Neuron (in vitro differentiated cells): ENCODE data around the gene SHISA9.
"Not testable (repeated sequence)": the region's sequence is repeated elsewhere in the genome, so short reads cannot be mapped to it uniquely, and the experiment has no call there.

Experiments
- H2AFZ ChIP-seq: one replicate; pipeline ENCODE4 v1.6.1; 2013; ENCODE audit warnings: low read depth, mild to moderate bottlenecking, inconsistent platforms, low read length, moderate library complexity
- H3K27me3 ChIP-seq: one replicate; pipeline ENCODE4 v1.6.1; 2013; ENCODE audit warnings: low read length; ENCODE audit not compliant: insufficient read depth
- H3K36me3 ChIP-seq: one replicate; pipeline ENCODE4 v1.6.1; 2013; ENCODE audit warnings: low read length; ENCODE audit not compliant: insufficient read depth
- H3K4me1 ChIP-seq: one replicate; pipeline ENCODE4 v1.6.1; 2013; ENCODE audit warnings: low read length; ENCODE audit not compliant: insufficient read depth
- H3K4me3 ChIP-seq: 2 replicates; pipeline ENCODE4 v1.5.1; 2013; ENCODE audit warnings: mild to moderate bottlenecking, low read length, moderate library complexity
- H3K9me3 ChIP-seq: one replicate; pipeline ENCODE4 v1.6.1; 2013; ENCODE audit warnings: low read length

SHISA9 gene

GRCh38 chr16:12903407-12904328, 2.3 kb downstream of the SHISA9 start:
- Histone ChIP-seq H2AFZ (no peak overlapping the region), H3K27me3 (peaks cover 62% of the 10 kb centered on the region), H3K9me3 (no peaks in the 10 kb centered on the region), H3K4me1 (no peaks in the 10 kb centered on the region), H3K36me3 (no peaks in the 10 kb centered on the region), H3K4me3 (no peak overlapping the region)

GRCh38 chr16:12904329-12904671, 2.9 kb downstream of the SHISA9 start:
- Histone ChIP-seq H3K4me3 (no peak overlapping the region), H3K27me3 (peaks cover 60% of the 10 kb centered on the region), H3K36me3 (no peaks in the 10 kb centered on the region), H3K4me1 (no peaks in the 10 kb centered on the region), H3K9me3 (no peaks in the 10 kb centered on the region), H2AFZ (no peak overlapping the region)

DNA sequence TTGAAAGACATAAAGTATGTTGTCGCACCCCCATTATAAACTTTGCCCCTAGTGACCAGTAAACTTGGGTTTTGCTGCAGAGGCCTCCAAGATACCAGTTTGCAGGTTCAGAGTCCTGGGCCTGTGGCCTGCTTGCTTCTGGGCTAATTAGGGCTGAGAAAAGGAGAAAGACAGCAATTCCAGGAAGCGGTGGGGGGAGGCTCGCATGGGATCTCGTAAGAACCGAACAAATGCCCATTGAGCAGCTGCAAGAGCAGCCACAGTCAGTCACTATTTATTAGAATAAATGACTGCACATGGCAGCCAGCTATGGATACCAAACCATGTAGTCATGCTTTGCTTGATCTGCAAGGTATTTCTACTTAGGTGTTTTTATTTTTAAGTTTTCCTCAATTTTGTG, 4.9 kb downstream of the SHISA9 start:
- H3K9me3 ChIP-seq, result no peaks in the 10 kb centered on the region
- H2AFZ ChIP-seq, result no peak overlapping the region
- H3K36me3 ChIP-seq, result no peaks in the 10 kb centered on the region
- peaks cover 41% of the 10 kb centered on the region for H3K27me3 ChIP-seq
- H3K4me1 ChIP-seq, result no peaks in the 10 kb centered on the region
- no peak overlapping the region for H3K4me3 ChIP-seq

DNA sequence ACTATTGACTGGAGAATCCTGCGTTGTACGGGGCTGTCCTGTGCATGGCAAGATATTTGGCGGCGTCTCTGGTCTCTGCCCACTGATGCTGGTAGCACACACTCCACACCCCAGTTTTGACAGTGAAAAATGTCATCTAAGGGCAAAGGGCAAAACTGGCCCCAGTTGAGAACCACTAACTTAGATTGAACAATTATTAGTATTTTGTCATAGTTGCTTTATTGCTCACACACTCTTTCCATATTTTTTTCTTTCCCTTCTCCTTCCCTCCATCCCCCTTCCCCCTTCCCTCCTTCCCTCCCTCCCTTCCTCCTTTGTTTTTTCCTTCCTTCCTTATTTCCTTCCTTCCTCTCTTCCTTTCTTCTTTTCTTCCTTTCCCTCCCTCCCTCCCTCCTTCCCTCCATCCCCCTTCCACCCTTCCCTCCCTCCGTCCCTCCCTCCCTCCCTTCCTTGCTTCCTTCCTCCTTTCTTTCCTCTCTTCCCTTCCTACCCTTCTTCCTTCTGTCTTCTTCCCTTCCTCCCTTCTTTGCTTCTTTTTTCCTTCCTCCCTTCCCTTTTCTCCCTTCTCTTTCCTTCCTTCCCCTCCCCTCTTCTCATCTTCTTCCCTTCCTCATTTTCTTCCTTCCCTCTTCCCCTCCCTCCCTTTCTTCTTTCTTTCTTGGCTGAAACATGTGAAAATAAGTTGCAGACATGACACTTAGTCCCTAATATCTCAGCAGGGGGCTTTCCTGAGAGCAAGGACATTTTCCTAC, 5.5 kb downstream of the SHISA9 start:
- H3K9me3 ChIP-seq, result no peaks in the 10 kb centered on the region
- H3K4me3 ChIP-seq, result no peak overlapping the region
- no peak overlapping the region for H2AFZ ChIP-seq
- no peaks in the 10 kb centered on the region for H3K36me3 ChIP-seq
- peaks cover 37% of the 10 kb centered on the region for H3K27me3 ChIP-seq
- no peaks in the 10 kb centered on the region for H3K4me1 ChIP-seq

- Histone ChIP-seq H3K27me3 (peaks cover 29% of the 10 kb centered on the region), H3K4me3 (no peak overlapping the region), H2AFZ (no peak overlapping the region), H3K9me3 (no peaks in the 10 kb centered on the region), H3K4me1 (no peaks in the 10 kb centered on the region), H3K36me3 (no peaks in the 10 kb centered on the region)
Observed at GRCh38 chr16:12907670-12908233, 6.4 kb downstream of the SHISA9 start.

- no peaks in the 10 kb centered on the region for H3K9me3 ChIP-seq
- no peak overlapping the region for H3K4me3 ChIP-seq
- no peaks in the 10 kb centered on the region for H3K4me1 ChIP-seq
- no peak overlapping the region for H2AFZ ChIP-seq
- H3K36me3 ChIP-seq, result no peaks in the 10 kb centered on the region
- no peaks in the 10 kb centered on the region for H3K27me3 ChIP-seq
Observed at GRCh38 chr16:12917246-12917645, 15.8 kb downstream of the SHISA9 start.

DNA sequence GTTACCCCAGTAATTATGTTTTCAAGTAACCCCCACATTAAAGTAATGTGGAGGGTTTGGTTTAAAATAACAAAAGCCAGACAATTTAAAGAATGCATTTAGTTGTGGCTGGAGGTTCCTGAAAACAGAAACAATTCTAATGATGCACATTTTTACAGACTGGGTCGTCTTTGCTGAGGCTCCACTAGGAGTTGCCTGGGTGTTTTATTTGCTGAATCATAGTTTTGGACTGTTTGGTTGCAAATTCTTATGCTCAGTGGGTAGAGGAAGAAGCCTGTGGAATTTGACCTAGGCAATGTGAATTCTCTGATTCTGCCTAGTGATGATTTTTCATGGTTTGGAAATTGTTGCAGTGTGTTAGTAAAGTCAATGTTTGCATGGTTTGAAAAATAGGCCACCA, 16.3 kb downstream of the SHISA9 start:
- Histone ChIP-seq H3K4me1 (no peaks in the 10 kb centered on the region), H3K9me3 (no peaks in the 10 kb centered on the region)

GRCh38 chr16:12920739-12921138, 19.3 kb downstream of the SHISA9 start:
- H3K4me1 ChIP-seq, result no peaks in the 10 kb centered on the region
- H3K9me3 ChIP-seq, result no peaks in the 10 kb centered on the region
- H3K27me3 ChIP-seq, result no peaks in the 10 kb centered on the region
- no peaks in the 10 kb centered on the region for H3K36me3 ChIP-seq
- no peak overlapping the region for H2AFZ ChIP-seq
- no peak overlapping the region for H3K4me3 ChIP-seq

More for the DNA sequence above, 16.3 kb downstream of the SHISA9 start:
- Histone ChIP-seq H3K36me3 (no peaks in the 10 kb centered on the region), H2AFZ (no peak overlapping the region), H3K27me3 (no peaks in the 10 kb centered on the region), H3K4me3 (no peak overlapping the region)

DNA sequence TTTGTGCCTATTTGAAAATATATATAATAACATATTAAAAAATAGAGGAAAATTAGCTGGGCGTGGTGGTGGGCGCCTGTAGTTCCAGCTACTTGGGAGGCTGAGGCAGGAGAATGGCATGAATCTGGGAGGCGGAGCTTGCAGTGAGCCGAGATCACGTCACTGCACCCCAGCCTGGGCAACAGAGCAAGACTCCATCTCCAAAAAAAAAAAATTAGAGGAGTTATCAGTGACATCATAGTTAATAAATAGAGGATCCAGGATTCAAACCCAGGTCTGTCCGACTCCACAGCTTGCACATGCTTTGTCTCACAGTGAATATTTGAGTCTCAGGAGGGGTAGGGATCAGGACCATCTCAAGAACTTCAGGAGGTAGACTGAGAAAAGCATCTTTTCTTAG, 22.2 kb downstream of the SHISA9 start:
- H3K27me3 ChIP-seq, H3K36me3 ChIP-seq, H3K9me3 ChIP-seq, H3K4me1 ChIP-seq, H3K4me3 ChIP-seq, H2AFZ ChIP-seq: not testable (repeated sequence)

DNA sequence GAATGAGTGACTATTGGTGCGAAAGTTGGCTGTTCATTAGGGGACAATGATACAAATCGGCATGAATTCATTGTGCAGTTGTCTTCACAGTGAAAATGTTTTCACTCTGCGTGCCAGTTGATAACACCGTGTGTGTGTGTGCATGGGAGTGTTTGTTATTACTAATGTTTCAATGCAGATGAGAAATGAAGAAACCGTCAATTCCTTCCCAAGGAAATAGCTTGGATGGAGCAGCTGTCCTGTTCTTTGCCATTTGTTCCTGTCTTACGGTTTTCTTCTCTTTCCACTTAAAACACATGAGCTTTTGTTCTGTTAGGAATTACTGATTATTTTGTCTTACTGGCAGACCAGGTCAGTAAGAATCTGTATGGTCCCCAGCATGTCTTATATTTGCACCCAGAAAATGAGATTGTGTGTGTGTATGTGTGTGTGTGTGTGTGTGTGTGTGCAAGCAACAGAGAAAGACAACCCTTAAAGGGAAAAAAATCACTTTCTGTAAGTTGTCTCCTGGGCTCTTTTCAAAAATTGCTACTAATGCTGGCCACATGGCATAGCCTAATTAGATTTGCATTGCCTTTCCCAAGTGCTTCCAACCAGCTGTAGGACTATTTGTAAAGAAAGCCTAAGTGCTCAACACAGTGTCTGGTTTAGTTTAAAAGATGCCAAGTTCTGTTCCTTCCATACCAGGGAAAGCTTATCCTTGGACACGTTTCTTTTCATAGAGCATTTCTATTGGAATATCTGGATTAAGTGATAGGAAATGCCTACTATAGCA, 23.8 kb downstream of the SHISA9 start:
- H3K27me3 ChIP-seq, result no peaks in the 10 kb centered on the region
- H3K4me3 ChIP-seq, result no peak overlapping the region
- no peaks in the 10 kb centered on the region for H3K36me3 ChIP-seq
- no peak overlapping the region for H2AFZ ChIP-seq
- H3K4me1 ChIP-seq, result no peaks in the 10 kb centered on the region
- no peaks in the 10 kb centered on the region for H3K9me3 ChIP-seq

DNA sequence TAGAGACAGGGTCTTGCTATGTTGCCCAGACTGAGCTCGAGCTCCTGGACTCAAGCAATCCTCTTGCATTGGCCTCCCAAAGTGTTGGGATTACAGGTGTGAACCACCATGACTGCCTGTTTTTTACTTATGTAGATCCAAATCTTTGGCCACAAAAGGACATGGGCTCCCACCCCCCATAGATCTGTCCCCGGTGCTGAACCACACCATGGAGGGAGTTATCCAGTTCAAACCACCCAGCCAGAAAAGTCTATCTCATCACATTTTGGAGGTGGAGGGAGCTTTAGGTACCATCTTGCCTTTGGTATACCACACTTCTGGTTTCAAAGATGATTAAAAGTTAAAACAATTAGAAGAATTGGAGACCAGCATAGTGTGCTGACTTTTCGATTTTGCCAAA, 26.2 kb downstream of the SHISA9 start:
- H3K9me3 ChIP-seq, result no peaks in the 10 kb centered on the region
- no peaks in the 10 kb centered on the region for H3K27me3 ChIP-seq
- no peak overlapping the region for H2AFZ ChIP-seq
- no peaks in the 10 kb centered on the region for H3K36me3 ChIP-seq
- no peak overlapping the region for H3K4me3 ChIP-seq
- no peaks in the 10 kb centered on the region for H3K4me1 ChIP-seq

GRCh38 chr16:12930881-12931280, 29.5 kb downstream of the SHISA9 start:
- Histone ChIP-seq H3K4me3 (no peak overlapping the region), H3K36me3 (no peaks in the 10 kb centered on the region), H3K27me3 (no peaks in the 10 kb centered on the region), H2AFZ (no peak overlapping the region), H3K9me3 (no peaks in the 10 kb centered on the region), H3K4me1 (no peaks in the 10 kb centered on the region)

DNA sequence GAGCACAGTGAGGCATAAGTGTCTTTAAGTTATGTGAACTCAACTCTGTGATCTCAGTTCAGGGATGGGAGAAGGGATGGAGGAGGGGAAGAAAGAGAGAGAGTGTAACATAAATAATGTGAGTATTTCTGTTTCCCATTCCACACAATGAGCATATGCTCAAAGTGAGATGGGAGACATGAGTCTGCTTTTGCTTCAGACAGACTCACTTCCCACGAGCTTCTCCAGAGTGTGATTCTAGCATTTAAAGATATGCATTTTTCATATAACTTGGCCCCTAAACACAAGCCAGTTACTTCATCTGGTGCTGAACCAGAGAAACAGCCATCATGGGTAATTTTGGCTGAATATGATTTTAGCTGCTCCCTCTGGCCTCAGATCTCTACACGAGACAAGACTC, 35.0 kb downstream of the SHISA9 start:
- no peak overlapping the region for H3K4me3 ChIP-seq
- no peaks in the 10 kb centered on the region for H3K36me3 ChIP-seq
- no peaks in the 10 kb centered on the region for H3K4me1 ChIP-seq
- no peaks in the 10 kb centered on the region for H3K9me3 ChIP-seq
- H3K27me3 ChIP-seq, result no peaks in the 10 kb centered on the region
- H2AFZ ChIP-seq, result no peak overlapping the region
